GM18517 (cell line): ENCODE data around the gene JAG1.
"Not testable (repeated sequence)": the region's sequence is repeated elsewhere in the genome, so short reads cannot be mapped to it uniquely, and the experiment has no call there.

Source experiments
- ATAC-seq: cut with Tn5 transposase; IDR thresholded peaks from one replicate; pipeline ENCODE4 v1.9.1; 2021; ENCODE audit warnings: mild to moderate bottlenecking, moderate library complexity; ENCODE audit not compliant: unreplicated experiment

JAG1 gene

DNA sequence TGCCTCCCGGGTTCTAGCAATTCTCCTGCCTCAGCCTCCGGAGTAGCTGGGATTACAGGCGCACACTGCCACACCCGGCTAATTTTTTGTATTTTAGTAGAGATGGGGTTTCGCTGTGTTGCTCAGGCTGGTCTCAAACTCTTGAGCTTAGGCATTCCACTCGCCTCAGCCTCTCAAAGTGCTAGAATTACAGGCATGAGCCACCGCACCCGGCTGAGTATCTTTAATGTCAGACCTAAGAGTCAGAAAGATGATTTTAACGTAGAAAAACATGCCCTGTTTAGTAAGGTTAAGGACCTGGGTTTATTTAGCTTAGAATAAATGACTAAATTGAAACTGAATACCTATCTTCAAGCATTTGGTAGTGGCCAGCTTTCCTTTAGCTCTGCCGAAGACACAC is 83.4 kb downstream of the JAG1 start:
- ATAC-seq, result not testable (repeated sequence)
